DMS 273 (cell line): ENCODE measurements around the gene ESPN.
A peak's percentile ranks its signal among the peaks of the same experiment; 100 is the strongest.

ENCODE experiments used
- DNase-seq: peaks from one replicate; lab custom pipeline; 2025; ENCODE audit not compliant: unreplicated experiment; lab: John Stamatoyannopoulos, UW

ESPN gene

DNA sequence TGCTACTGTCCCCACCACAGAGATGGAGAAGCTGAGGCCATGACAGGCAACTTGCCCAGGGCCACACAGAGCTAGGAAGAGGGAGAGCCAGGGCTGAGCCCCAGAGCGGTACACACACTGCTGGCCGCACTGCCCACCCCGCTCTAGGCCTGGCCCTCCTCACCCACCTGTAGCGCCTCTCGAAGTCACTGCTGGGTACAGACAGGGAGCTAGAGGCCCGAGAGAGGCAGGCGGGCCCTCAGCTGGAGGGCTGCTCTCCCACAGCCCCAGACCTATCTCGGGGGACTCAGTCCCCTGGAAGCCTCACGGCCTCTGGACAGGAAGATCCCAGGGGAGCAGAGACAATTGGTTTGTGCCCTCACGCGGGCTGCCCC lies 84.2 kb downstream of the ESPN start:
- DNase-seq = no peak

DNA sequence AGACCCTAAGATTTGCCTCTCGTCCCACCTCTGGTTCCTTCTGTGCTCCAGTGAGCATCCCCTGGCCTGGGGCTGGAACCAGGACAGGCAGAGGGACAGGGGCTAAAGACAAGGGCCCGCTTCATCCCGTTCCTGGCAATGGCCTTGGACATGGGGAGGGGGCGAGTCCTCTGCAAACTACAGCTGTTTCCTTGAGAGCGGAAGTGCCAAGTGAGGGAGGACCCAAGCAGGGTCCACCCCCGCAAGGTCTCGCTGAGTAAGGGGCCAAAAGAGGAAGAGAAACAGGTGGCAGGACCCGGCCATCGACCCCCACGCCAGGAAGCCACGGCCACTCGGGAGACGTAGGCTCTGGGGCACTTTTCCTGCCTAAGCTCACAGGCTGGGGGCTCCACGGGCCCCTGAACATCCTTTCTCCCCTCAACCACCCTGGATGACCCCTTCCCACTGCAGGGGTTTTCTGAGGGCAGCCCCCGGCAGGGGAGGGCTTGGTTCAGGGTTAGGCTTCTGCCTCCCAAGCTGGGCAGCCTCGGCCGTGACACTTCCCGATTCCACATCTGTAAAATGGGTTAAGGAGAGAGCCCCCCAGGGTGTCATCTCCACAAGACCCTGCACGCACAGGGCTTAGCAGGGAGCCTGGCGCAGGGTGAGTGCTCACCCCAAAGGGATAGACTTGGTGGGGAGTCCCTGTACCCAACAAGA lies 84.8 kb downstream of the ESPN start:
- no peak for DNase-seq

DNA sequence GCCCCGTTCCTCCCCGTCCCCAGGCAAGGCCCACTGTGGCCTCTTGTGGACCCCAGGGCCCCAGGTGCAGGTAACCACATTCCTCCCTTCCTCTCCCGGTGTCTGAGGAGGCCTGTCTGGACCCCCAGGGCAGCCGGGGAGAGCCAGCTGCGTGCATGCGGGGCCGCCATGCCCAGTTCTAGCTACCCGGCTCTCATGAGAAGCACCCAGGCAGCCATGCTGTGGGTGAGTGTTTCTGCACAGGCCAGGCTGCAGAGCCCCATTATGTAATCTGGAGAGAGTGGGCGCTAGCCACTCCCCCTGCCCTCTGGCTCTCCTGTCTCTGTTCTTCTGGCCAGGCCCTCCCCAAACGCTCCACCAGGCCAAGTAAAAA lies 85.3 kb downstream of the ESPN start:
- DNase-seq = peak; percentile 53

DNA sequence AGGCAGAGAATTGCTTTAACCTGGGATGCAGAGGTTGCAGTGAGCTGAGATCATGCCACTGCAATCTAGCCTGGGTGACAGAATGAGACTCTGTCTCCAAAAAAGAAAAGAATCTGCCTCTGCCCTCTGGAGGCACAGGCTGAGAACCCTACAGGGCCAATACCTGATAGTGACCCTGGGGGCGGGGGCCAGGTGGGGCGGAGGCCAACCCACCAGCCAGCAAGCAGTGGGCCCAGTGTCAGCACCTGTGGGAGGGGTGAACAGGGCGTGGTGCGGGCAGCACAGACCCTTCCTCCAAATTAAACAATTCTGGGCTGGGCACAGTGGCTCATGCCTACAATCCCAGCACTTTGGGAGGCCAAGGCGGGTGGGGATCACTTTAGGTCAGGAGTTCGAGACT lies 85.9 kb downstream of the ESPN start:
- DNase-seq = no peak
